Ramos (cell line): ENCODE data around the gene VPS13D.

Source experiments
- in situ Hi-C: fragments of 300-500 bp; cut with MboI; formaldehyde crosslinking; loops from one replicate; pipeline ENCODE4 v1.14.3; 2022; ENCODE audit warnings: low sequenced_read_pairs; ENCODE audit not compliant: unreplicated experiment

VPS13D gene

DNA sequence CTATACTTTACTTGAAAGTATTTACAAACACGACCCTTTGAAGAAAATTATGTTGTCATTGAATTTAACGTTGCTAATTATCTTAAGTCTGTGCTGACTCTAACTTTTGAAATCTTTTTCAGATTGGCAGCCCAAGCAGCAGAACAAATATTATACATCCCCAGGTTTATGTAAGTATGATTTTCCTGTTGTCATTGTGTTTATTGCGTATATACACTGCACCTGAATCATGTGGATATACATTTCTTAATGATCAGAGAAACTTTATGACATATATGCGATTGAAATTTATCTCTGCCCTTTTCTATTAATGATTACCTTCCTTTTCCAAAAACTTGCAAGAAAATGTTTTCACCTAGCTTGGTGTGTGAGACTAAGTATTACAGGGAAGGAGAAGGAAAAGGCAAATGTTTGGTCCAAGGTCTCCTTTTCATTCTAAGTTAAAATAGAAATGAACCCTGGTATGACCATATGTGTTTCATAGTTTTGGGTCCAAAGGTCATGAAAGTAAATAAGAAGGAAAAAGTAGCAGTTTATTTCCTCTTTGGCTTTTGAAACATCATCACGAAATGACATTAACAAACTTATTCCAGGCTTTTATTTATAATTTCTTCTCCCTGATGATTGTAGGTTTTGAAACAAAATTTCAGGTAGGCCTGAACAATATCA is 116.8 kb downstream of the VPS13D start:
- in situ Hi-C loops: no loop called here

DNA sequence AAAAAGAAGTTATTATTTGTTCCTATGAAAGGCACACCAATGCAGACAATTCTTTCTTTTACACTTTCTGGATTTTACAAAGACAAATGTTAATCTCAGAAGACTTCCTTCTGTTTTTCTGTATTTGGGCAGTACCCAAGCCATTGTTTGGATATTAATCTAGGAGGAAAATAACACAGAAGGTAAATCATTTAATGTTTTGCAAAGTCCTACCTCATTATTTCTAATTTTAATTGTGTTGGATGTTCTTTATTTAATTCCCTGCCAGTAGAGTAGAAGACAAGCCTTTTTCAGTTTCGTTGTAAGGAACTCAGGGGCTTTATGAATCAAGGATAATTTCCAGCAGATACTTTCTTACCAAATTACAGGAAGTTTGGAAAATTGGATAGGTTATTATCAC is 118.3 kb downstream of the VPS13D start:
- in situ Hi-C loops: no loop called here

DNA sequence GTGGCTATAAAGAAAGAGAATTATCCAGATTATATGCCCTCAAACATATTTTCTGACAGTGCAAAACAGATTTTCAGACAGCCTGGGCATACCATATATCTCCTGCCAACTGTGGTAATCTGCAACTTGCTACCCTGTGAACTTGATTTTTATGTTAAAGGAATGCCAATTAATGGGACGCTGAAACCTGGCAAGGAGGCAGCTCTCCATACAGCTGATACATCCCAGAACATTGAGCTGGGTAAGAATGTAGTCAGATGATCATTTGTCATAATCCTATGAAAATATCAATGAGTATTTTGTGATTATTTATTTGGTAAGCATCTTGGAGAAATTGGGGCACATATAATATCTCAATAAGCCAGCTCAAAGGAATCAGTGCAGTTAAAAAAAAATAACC is 124.2 kb downstream of the VPS13D start:
- in situ Hi-C loops: no loop called here

DNA sequence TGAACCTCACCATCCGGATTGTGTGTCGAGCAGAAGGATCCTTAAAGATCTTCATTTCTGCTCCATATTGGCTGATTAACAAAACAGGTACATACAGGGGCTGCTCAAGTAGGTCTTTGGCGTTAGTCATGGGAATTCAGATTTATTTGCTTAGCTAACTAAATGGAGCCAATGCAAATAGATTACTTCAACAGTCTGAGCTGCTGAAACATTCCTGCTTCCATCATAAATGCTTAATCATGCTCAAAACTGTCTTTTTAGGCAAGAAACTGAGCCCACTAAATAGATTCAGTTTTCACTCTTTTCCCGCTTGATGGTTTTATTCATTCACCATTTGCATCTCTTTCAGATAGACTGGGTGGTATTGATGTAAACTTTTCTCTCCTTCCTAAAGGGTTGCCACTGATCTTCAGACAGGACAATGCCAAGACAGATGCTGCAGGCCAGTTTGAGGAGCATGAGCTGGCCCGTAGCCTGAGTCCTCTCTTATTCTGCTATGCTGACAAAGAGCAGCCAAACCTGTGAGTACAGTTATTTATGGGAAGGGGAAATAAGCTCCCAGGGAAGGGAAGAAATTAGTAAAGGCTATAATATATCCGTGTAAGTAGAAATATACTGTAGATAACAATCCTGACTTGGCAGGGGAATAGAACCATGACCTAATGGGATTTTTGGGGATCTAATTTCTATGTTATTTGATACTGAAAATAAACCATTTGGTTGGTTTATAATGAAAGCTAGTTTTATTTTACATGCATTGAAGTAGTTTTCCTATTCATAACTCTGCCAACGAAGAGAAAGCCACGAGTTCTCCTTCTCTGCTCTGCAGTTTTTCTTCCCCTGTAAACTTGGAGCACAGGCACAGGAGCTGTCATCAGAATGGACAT is 126.4 kb downstream of the VPS13D start:
- in situ Hi-C loops: no loop called here

DNA sequence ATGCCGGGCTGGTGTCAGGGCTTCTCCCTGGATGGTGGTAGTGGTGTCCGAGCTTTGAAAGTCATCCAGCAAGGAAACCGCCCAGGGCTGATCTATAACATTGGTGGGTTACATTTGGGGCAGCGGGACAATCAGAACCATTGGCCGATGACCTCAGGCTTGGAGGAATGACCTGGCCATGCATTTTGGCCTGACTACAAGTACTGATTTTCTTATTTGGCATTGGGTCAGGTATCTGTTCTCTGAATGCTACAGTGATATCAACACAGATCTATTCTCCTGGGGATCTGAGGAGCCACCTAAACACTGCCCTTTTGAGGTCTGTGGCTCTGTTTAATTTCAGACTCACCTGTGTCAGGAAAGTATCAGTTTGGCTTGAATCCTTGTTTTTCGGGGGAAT is 128.7 kb downstream of the VPS13D start:
- in situ Hi-C loops: no loop called here

DNA sequence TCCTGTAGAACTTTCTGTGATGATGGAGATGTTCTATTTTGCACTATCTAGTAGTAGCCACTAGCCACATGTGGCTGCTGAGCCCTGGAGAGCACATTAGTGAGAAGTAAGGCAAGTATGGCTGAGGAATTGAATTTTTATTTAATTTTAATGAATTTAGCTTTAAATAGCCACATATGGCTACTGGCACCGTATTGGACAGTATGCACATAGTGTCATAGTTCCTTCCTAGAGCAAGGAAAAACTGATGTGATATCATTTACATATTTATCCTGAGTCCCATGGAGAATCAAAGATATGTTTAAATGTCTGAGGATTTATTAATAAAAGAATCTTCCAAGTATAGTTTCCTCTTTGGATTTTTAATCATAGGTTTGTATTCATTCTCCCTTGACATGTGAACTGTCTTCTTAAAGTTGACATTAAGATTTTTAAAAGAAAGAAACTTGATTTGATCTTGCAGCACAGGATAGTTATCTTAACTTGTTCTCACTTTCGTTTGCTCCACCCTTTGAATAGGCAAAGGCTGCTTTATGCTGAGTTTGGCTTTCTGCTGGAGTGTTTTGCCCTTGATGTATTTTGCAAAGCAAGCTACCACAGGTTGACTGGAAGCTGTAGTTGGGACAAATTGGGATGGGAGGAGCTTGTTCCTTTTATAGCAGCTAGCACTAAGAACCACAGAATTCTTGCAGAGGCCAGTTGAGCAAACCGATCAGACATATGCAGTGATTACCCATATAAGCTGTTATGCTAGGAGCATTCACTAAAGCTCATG is 129.7 kb downstream of the VPS13D start:
- in situ Hi-C loops: no loop called here

DNA sequence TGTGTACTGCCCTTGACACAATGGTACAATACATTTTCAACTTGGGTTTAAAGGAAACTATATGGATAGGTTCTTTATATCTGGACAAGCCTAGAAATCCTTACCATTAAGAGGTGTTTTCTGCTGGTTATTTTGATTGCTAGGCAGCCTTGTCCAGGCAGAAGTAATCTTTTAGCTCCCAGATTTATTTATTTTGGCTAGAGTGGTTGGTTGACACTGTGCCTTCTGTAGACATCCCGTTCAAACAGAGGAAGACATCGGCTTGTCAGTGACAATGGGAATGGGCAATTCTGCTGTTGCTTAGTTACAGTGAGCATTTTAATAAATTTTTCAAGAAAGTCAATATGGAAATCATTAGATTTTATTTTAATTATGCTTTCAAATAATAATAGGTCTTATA is 138.8 kb downstream of the VPS13D start:
- in situ Hi-C loops: no loop called here

DNA sequence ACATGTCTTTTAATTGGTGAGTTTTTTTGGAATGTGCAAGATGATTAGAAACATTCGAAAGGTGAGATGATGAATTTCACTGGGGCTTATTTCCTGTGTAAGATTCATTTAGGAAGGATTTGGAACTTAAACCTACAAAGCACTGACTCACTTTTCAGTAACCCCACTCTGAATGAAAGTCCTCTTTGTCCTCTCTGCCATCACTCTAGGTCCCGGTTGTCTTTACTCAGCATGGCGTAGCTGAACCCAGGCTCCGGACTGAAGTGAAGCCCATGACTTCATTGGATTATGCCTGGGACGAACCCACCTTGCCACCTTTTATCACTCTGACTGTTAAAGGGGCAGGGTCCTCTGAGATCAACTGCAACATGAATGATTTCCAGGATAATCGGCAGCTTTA is 139.4 kb downstream of the VPS13D start:
- in situ Hi-C loops: no loop called here

DNA sequence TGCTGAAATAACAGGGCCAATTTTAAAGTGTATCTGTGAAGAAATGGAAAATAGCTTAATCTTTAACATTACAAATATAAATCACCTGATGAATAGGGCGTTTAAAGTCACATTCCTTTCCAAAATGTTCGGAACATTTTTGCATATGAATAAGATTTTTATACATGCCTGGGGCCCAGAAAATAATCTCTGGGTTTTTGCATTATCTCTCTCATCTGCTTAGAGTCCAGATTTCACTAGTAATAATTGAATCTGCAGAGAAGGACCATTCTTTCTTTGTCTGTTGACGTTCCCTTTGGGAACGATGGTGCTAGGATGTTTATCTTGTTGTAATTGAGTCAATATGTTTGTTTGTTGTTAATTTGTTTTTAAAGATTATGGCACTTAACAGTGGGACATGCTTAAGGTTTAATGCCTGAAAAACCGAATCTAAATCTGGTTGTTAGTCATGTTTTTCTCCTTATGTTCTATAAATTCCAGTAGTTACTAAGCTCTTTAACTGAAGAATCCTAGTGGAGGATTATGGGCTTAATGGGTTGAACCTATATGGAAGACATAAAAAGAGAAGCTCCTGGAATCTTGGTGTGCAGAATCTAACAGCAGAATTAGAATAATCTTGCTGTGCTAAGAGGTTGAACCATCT is 140.6 kb downstream of the VPS13D start:
- in situ Hi-C loops: no loop called here

DNA sequence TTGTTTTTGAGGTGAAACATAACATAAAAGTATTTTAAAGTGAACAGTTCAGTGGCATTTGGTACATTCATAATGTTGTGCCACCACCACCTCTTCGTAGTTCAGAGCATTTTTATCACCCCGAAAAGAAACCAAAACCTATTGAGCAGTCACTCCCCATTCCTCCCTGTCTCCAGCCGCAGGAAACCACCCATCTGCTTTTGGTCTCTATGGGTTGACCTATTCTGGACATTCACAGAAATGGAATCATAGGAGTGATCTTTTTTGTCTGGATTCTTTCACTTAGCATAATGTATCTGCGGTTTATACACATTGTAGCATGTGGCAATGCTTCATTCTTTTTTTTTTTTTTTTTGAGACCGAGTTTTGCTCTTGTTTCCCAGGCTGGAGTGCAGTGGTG is 141.2 kb downstream of the VPS13D start:
- in situ Hi-C loops: no loop called here

DNA sequence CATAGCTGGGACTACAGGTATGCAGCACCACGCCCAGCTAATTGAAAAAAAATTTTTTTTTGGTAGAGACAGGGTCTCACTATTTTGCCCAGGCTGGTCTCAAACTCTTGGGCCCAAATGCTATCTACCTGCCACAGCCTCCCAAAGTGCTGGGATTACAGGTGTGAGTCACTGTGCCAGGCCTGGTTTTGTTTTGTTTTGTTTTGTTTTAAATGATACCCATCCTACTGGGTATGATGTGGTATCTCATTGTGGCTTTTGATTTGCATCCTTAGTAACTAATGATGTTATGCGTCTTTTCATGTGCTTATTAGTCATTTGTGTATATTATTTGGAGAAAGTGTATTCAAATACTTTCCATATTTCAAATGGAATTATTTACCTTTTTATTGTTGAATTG is 142.3 kb downstream of the VPS13D start:
- in situ Hi-C loops: no loop called here

DNA sequence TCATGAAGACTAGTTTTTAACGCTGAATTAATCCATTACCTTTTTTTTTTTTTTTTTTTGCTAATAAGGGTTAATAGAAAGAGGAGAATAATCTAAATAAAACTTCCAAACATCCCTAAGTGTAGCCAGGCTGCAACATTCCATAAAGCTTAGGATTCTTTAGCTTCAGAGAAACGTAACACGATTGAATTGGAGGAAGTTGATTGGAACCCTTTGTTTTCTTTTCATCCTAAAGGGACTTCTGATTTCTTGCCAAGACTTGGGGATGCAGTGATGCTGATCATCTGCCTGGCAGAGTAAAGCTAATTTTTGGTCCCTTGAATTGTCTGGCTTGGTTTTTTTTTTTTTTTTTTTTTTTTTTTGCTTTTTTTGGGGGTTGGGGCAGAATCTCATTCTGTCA is 142.9 kb downstream of the VPS13D start:
- in situ Hi-C loops: no loop called here

DNA sequence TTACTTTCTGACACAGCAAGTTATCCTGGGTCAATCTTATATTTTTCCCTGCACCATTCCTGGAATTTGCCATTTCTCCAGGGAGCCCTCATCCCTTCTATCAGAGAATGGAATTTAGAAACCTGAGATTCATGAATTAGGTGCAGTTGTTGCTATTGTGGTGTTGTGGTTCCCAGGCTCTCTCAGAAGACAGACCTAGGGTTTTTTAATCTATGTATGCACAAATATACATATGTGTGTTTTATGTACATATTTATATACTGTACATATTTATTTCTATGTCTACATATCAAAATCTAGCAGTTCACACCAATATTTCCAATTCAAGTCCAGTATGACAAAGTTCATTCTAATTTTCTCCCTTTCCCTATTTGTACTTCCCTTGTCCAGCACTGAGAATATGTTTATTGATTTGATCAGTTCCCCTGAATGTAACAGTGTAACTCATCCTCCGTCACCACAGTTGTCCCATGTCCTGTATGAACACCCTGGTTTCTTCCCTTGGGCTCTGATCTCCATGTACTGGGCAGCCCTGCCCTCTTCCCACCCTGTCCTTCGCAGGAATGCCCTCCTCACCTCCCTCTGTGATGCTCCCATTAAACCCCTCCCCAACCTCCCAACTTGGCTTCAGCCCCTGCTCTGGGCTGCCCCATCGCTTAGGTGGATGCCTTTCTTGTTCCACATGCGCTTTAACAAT is 145.5 kb downstream of the VPS13D start:
- in situ Hi-C loops: no loop called here

DNA sequence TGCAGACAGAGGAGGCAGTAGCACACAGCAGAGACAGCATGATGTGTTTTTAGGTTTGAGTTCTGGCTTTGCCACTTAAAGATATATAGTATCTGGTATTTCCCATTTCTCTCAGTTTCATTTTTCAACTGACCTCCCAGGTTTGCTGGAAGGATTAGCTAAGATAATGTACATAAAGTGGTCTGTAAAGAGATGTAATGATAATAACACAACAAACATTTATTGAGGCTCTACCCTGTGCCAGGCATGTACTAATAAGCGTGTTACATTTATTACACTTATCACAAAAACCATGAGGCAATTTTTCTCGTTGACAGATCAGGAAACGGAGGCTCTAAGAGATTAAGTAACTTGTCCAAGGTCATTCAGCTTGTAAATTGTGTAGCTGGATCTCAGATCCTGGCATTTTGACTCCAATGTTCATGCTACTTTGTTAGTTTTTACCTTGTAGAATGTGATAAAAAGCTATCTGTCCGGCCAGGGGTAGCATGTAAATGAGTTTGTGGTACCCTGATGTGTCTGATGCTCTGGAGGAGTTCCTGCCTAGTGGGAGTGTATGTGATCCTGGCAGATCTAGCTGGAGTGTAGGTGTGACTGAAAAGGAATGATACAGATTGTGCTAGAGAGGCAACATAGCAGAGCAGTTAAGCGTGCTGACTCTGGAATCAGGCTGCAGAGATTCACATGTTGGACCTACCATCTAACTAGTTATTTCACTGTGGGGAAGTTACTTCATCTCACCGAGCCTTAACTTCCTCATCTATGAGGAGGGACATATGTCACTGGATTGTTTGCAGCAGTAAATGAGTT is 146.6 kb downstream of the VPS13D start:
- in situ Hi-C loops: no loop called here

DNA sequence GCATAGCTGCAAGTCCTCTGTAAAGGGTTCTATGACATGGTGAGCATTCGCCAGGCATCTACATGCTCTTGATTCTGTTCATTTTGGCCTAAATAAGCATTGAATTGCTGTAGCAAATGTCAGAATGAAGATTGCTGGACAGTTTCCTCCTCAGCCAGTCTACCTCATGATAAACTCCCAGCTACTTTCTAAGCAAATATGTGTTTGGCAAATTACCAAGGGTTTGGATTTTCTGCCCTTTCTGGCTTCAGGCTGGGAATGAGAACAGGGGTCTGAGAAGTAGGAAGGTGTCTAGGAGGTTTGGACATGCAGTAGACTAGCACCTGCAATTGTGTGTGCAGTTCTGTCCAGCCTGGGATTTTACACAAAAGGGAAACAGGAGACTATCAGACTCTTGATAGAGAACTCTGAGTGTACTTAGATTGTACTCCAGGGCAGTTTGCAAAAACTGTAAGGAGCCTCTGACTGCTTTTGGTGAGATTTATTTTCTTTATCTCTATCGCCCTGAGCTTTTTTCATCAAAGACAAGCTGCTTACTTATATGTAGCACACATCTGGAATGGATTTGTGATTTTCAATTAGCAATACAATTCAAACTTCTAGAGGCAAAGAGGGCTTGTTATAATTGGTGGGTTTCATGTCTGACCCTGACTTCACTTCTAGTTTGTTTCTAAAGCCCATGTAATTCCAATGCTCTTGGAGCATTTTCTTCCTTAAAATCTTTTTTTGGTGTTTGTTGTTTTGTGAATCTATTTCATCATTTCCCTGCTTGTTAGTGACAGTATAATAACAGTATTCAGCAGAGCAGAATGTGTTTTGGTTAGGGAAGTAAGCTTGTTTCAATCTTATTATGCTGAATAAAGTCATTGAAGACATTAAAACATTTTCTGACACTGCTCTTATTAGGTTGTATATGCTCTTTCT is 150.8 kb downstream of the VPS13D start:
- in situ Hi-C loops: no loop called here

DNA sequence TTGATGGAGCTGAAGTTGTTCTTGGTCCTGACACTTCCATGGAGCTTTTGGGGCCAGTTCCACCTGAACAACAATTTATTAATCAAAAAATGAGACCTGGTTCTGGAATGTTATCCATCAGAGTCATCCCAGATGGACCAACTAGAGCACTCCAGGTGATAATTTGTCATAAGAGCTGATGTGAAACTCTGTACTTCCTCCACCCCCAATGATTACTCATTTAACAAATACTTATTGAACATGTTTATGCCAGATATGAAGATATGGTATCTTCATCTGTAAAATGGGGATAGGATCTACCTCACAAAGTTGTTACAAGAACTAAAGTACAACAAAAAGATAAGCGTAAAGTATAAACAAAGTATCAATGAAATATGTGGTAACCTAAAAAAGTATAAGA is 153.2 kb downstream of the VPS13D start:
- in situ Hi-C loops: no loop called here

DNA sequence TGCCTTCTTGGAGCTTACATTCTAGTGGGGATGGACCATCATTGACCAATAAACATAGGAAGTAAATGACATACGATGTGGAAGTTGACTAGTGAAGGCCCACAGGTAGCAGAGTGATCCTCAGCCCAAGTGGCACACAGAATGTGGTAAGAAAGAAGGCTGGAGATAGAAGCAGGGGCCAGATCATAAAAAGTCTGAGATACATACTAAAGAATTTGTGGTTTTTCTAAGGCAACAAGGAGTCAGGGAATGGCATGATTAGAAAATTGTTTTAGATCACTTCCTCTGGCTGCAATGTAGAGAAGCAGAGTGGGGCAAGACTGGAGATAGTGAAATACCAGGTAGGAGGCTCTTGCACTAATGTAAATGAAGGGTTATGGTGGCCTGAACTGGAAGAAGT is 154.0 kb downstream of the VPS13D start:
- in situ Hi-C loops: no loop called here

DNA sequence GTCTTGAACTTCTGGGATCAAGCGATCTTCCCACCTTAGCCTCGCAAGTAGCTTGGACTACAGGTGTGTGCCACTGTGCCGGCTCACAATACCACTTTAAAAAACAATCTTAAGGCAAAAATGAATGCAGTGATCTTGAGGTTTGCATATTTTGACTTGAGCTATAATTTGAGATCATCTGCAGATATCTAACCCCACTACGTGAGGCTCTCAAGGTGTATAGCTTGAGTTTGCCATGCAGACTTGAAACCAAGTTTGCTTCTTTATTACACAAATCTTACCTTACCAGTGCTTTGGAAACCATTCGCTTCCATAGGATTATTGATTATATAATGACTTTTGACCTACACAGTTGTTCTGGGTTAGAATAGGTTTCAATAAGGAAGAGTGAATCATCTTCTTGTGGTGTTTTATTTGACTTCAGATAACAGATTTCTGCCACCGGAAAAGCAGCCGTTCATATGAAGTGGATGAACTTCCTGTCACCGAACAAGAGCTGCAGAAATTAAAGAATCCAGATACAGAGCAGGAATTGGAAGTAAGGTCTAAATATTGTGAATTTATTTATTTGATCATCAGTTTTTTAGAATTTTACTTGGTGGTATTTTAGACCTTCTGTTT is 155.1 kb downstream of the VPS13D start:
- in situ Hi-C loops: no loop called here
